Activated CD8-positive, alpha-beta memory T cell treated with anti-CD3 and anti-CD28 coated beads for 36 hours (primary cell): Measurements from ENCODE around the gene PHLDB1. TPM values are rescaled to one million over a fixed set of nuclear protein-coding genes. Genes with fewer than 3 reads are reported as not detected.
"Not testable (repeated sequence)": the region's sequence is repeated elsewhere in the genome, so short reads cannot be mapped to it uniquely, and the experiment has no call there.

Experiments used
- CTCF ChIA-PET: fragments of 350-600 bp; sonication (Branson Sonifier 250); formaldehyde crosslinking; loops from one replicate; lab custom pipeline; 2021; ENCODE audit warnings: antibody characterized with exemption; lab: Charles Lee
- POLR2A ChIA-PET: fragments of 350-600 bp; sonication (Branson Sonifier 250); formaldehyde crosslinking; loops from one replicate; lab custom pipeline; 2021; ENCODE audit warnings: antibody characterized with exemption; lab: Charles Lee
- total RNA-seq, 2 experiments: library from RNA; stranded (reverse); gene quantifications; one replicate each; pipeline ENCODE4 v1.2.3, GENCODE V29; 2021

The PHLDB1 gene
- total RNA-seq, 2 experiments from 2014 or later = 1.6 to 1.9 TPM

- POLR2A ChIA-PET = no interaction called here
- CTCF ChIA-PET = interaction anchor here (0.5 to 1.0 kb wide), 3 partner anchors 11 to 564 kb away, joined by 3 to 4 read pairs (median 3); no protein-coding TSS in a partner anchor
Measured at GRCh38 chr11:118661425-118662301, 54.2 kb downstream of the PHLDB1 start.

GRCh38 chr11:118662401-118663271, 55.2 kb downstream of the PHLDB1 start:
- ChIA-PET POLR2A (interaction anchor here (0.5 kb wide), 2 partner anchors 221 to 394 kb away, joined by 3 to 4 read pairs; partner anchors contain the start of gene CXCR5), CTCF (no interaction called here)

GRCh38 chr11:118663381-118663780, 56.0 kb downstream of the PHLDB1 start:
- POLR2A ChIA-PET = interaction anchor here (0.5 kb wide), 2 partner anchors 220 to 393 kb away, joined by 3 to 4 read pairs; partner anchors contain the start of gene CXCR5
- CTCF ChIA-PET = no interaction called here

GRCh38 chr11:118663902-118664301, 56.5 kb downstream of the PHLDB1 start:
- ChIA-PET CTCF (no interaction called here), POLR2A (no interaction called here)

GRCh38 chr11:118666371-118666770, 59.0 kb downstream of the PHLDB1 start:
- ChIA-PET CTCF (interaction anchor here (1.3 kb wide), 1 partner anchor 9 kb away, joined by 3 read pairs; no protein-coding TSS in a partner anchor), POLR2A (interaction anchor here (0.5 kb wide), 1 partner anchor 307 kb away, joined by 5 read pairs; no protein-coding TSS in a partner anchor)

- ChIA-PET POLR2A (no interaction called here), CTCF (interaction anchor here (0.6 to 0.7 kb wide), 2 partner anchors 10 to 445 kb away, joined by 3 to 5 read pairs; no protein-coding TSS in a partner anchor)
Measured at GRCh38 chr11:118670063-118670462, 62.6 kb downstream of the PHLDB1 start.

GRCh38 chr11:118671254-118671653, 63.8 kb downstream of the PHLDB1 start:
- POLR2A ChIA-PET = no interaction called here
- CTCF ChIA-PET = no interaction called here

GRCh38 chr11:118672846-118673245, 65.4 kb downstream of the PHLDB1 start:
- CTCF ChIA-PET = interaction anchor here (1.1 kb wide), 1 partner anchor 14 kb away, joined by 3 read pairs; no protein-coding TSS in a partner anchor

GRCh38 chr11:118673361-118674081, 66.1 kb downstream of the PHLDB1 start:
- ChIA-PET CTCF (interaction anchor here (0.6 to 1.1 kb wide), 2 partner anchors 15 to 269 kb away, joined by 3 read pairs; no protein-coding TSS in a partner anchor), POLR2A (no interaction called here)

More at GRCh38 chr11:118672846-118673245, 65.4 kb downstream of the PHLDB1 start:
- POLR2A ChIA-PET = no interaction called here

- POLR2A ChIA-PET = no interaction called here
- CTCF ChIA-PET = interaction anchor here (0.6 to 1.1 kb wide), 2 partner anchors 15 to 269 kb away, joined by 3 read pairs; no protein-coding TSS in a partner anchor
Measured at GRCh38 chr11:118674082-118674435, 66.6 kb downstream of the PHLDB1 start.

- CTCF ChIA-PET = no interaction called here
- POLR2A ChIA-PET = no interaction called here
Measured at GRCh38 chr11:118677977-118678376, 70.6 kb downstream of the PHLDB1 start.

GRCh38 chr11:118678908-118679307, 71.5 kb downstream of the PHLDB1 start:
- POLR2A ChIA-PET, CTCF ChIA-PET: not testable (repeated sequence)

GRCh38 chr11:118679483-118679882, 72.1 kb downstream of the PHLDB1 start, which contains the start of gene TREH:
Gene TREH, minus strand, starts transcription at chr11:118679650. Its CDS starts 23 bp downstream, at chr11:118679627.
- CTCF ChIA-PET = no interaction called here

GRCh38 chr11:118682372-118682771, 75.0 kb downstream of the PHLDB1 start:
- ChIA-PET CTCF (no interaction called here), POLR2A (no interaction called here)

More at GRCh38 chr11:118679483-118679882, 72.1 kb downstream of the PHLDB1 start, which contains the start of gene TREH:
- POLR2A ChIA-PET = no interaction called here

- POLR2A ChIA-PET, CTCF ChIA-PET: not testable (repeated sequence)
Measured at GRCh38 chr11:118682939-118683338, 75.5 kb downstream of the PHLDB1 start.

- ChIA-PET POLR2A (interaction anchor here (0.6 kb wide), 1 partner anchor 109 kb away, joined by 4 read pairs; no protein-coding TSS in a partner anchor), CTCF (interaction anchor here (0.7 kb wide), 2 partner anchors 111 to 1260 kb away, joined by 3 to 4 read pairs; no protein-coding TSS in a partner anchor)
Measured at GRCh38 chr11:118684187-118684586, 76.8 kb downstream of the PHLDB1 start.

- ChIA-PET POLR2A (no interaction called here), CTCF (interaction anchor here (3.7 kb wide), 1 partner anchor 104 kb away, joined by 33 read pairs; the partner anchor contains the start of gene DDX6)
Measured at GRCh38 chr11:118687906-118688305, 80.5 kb downstream of the PHLDB1 start.

- CTCF ChIA-PET = interaction anchor here (1.1 to 3.7 kb wide), 6 partner anchors 31 to 240 kb away, joined by 3 to 33 read pairs (median 5); partner anchors contain the start of gene DDX6
- POLR2A ChIA-PET = not testable (repeated sequence)
Measured at GRCh38 chr11:118688339-118688738, 80.9 kb downstream of the PHLDB1 start.
